Heart right ventricle (tissue), 16 donors: ENCODE data around the gene PTBP2. TPM values are rescaled to one million over a fixed set of nuclear protein-coding genes. Genes with fewer than 3 reads are reported as not detected.

Experiments used
- ATAC-seq, 8 donors: fragments of 200-7000 bp; cut with Tn5 transposase; one replicate each; pipeline ENCODE4 v1.9.1; 2020; ENCODE audit warnings: mild to moderate bottlenecking in 8 of 8, moderate library complexity in 8 of 8, moderate number of reproducible peaks in 1 of 8
- DNase-seq, 2 donors: peaks; one replicate each; pipeline ENCODE4 v3.0.0-alpha.2; 2020
- H3K27ac ChIP-seq, 10 donors: fragments of 200-600 bp; sonication (generic) in 2 of 10; one replicate each; pipeline versions ENCODE4 v1.5.0 to v1.8.0; 2020 to 2022; ENCODE audit warnings: mild to moderate bottlenecking in 3 of 10
- H3K27me3 ChIP-seq, 7 donors: fragments of 200-600 bp; one replicate each; pipeline ENCODE4 v1.8.0; 2021 to 2022; ENCODE audit warnings: mild to moderate bottlenecking in 2 of 7
- H3K36me3 ChIP-seq, 9 donors: fragments of 200-600 bp; sonication (generic) in 1 of 9; one replicate each; pipeline versions ENCODE4 v1.5.0 to v1.8.0; 2020 to 2022; ENCODE audit warnings: mild to moderate bottlenecking in 2 of 9
- H3K4me1 ChIP-seq, 9 donors: fragments of 200-600 bp; sonication (generic) in 1 of 9; one replicate each; pipeline versions ENCODE4 v1.5.0 to v1.8.0; 2020 to 2022; ENCODE audit warnings: mild to moderate bottlenecking in 4 of 9
- H3K4me3 ChIP-seq, 10 donors: fragments of 200-600 bp; sonication (generic) in 2 of 10; one replicate each; pipeline versions ENCODE4 v1.5.0 to v1.8.0; 2020 to 2022; ENCODE audit warnings: mild to moderate bottlenecking in 7 of 10, moderate library complexity in 2 of 10
- H3K9me3 ChIP-seq, 11 donors: fragments of 200-600 bp in 10 of 11; sonication (generic) in 2 of 11; one replicate each; pipeline versions ENCODE4 v1.5.0 to v1.8.0; 2013 to 2022; ENCODE audit warnings: mild to moderate bottlenecking in 2 of 11, control low read depth in 1 of 11, moderate library complexity in 1 of 11
- CTCF ChIP-seq, 9 donors: fragments of 200-600 bp; sonication (generic) in 2 of 9; IDR thresholded peaks; one replicate each; pipeline versions ENCODE4 v1.5.0 to v1.8.0; 2021 to 2022; ENCODE audit warnings: antibody characterized with exemption in 9 of 9, mild to moderate bottlenecking in 5 of 9, moderate library complexity in 1 of 9
- WGBS, 2 donors: extraction: QIAGEN DNeasy Blood & Tissue Kit; methylation state at CpG; one replicate each; pipeline ENCODE4 v1.1.7; 2013; ENCODE audit warnings: inconsistent platforms in 1 of 2; 5-methylcytosine and 5-hydroxymethylcytosine counted together
- intact Hi-C, 10 donors: fragments of 100-400 bp; cut with DNase I; formaldehyde crosslinking; loops; one replicate each; pipeline versions ENCODE4 v1.11.1 to v1.14.2; 2022
- polyA plus RNA-seq, 2 donors: library from polyadenylated mRNA; stranded (reverse); fragments of 200-250 nt; gene quantifications; one replicate each; pipeline ENCODE4 v1.2.3, GENCODE V29; 2013
- total RNA-seq, 10 donors: library from RNA; stranded (reverse); fragmentation: NEBNext Ultra II Directional in 3 of 10; extraction: Animal tissue kit (Norgen Biotek cat#: 25700) in 3 of 10; gene quantifications; one replicate each; pipeline versions ENCODE4 v1.2.1 to v1.2.4, GENCODE V29; 2021 to 2023
- donor health status: Arrhythmogenic right ventricular cardiomyopathy.
- donor health status: ischemic (EF 13 %, LVEDD 7.1; RV severe dilation, severe dysfunction).
- donor health status: healthy with polysubstance abuse.
- donor health status: DM: no; HTN: yes; CAD: no.
- donor health status: DM: no; HTN: no; CAD: no.
- donor health status: ischemic (EF 25% LVEDD 6.9; RV normal size, moderate dysfunction).
- donor health status: ischemic (EF 25% LVEDD 5.7; RV mildly dilated, moderate dysfunction).
- donor health status: healthy.
- donor health status: DM: yes; HTN: yes; CAD: no.
- donor health status: Ischemic cardiomyopathy.
- donor health status: ischemic (EF 35%, LVEDD 5.7; RV mildly dilated, moderate dysfunction).
- donor health status: nonischemic (EF 11% LVEDD 7.7; RV severe dilation, severe dysfunction).
- donor health status: DM: yes; HTN: yes; CAD: no.
- donor health status: PGD.
- donor health status: ischemic (EF 29% LVEDD 5.4; RV normal size, mild dysfunction).
- donor health status: nonischemic (EF 23%, LVEDD 6.1; RV moderate dilation, normal function).

Gene PTBP2
- total and polyA plus RNA-seq, 12 donors = 4.9 to 29.3 (median 12.5) TPM

- Histone ChIP-seq H3K36me3 (peaks cover 0 to 70% (median 15%) of the 10 kb centered on the region in 9 donors), H3K9me3 (no peaks in the 10 kb centered on the region), H3K4me1 (peaks cover 0 to 25% (median 10%) of the 10 kb centered on the region in 9 donors), H3K27me3 (no peaks in the 10 kb centered on the region), H3K4me3 (no peak overlapping the region), H3K27ac (no peak overlapping the region)
- DNase-seq = no peak
- ATAC-seq = no peak
- WGBS, 2 donors = 41 to 47% methylated on average over 2 of the region's 2 CpGs
- TF ChIP-seq CTCF (IDR thresholded peaks at IDR 0.05) = no peak
- intact Hi-C loops = loop anchor here in 2 of 10 donors (10.0 kb wide), 1 partner anchor 83 kb away; the partner anchor contains the start of gene PTBP2 (in 2 of the 2)
Measured at GRCh38 chr1:96808191-96808590, 86.6 kb downstream of the PTBP2 start.

GRCh38 chr1:96815914-96816313, 94.3 kb downstream of the PTBP2 start:
- H3K36me3 ChIP-seq = peaks cover 0 to 58% (median 15%) of the 10 kb centered on the region in 9 donors
- no peak for TF ChIP-seq CTCF (IDR thresholded peaks at IDR 0.05)
- H3K27ac ChIP-seq = no peak overlapping the region
- H3K4me1 ChIP-seq = peaks cover 0 to 4% (median 0%) of the 10 kb centered on the region in 9 donors
- H3K9me3 ChIP-seq = no peaks in the 10 kb centered on the region
- intact Hi-C loops = loop anchor here in 1 of 10 donors (10.0 kb wide), 1 partner anchor 91 kb away; the partner anchor contains the start of gene PTBP2
- ATAC-seq = no peak
- H3K27me3 ChIP-seq = no peaks in the 10 kb centered on the region
- DNase-seq = no peak
- H3K4me3 ChIP-seq = no peak overlapping the region
- WGBS, 2 donors = 93 to 100% methylated on average over 1 of the region's 1 CpG

GRCh38 chr1:96820107-96820506, 98.5 kb downstream of the PTBP2 start:
- ATAC-seq (no peak), DNase-seq (no peak)
- H3K36me3 ChIP-seq = peaks cover 0 to 41% (median 0%) of the 10 kb centered on the region in 9 donors
- H3K4me3 ChIP-seq = no peak overlapping the region
- no peaks in the 10 kb centered on the region for H3K27me3 ChIP-seq
- TF ChIP-seq CTCF (IDR thresholded peaks at IDR 0.05) = no peak
- intact Hi-C loops = no loop called here
- WGBS, 2 donors = 23 to 45% methylated on average over 1 of the region's 1 CpG
- H3K4me1 ChIP-seq = peaks cover 0 to 4% (median 0%) of the 10 kb centered on the region in 9 donors
- H3K27ac ChIP-seq = no peak overlapping the region
- H3K9me3 ChIP-seq = no peaks in the 10 kb centered on the region

GRCh38 chr1:96820671-96821070, 99.1 kb downstream of the PTBP2 start:
- Histone ChIP-seq H3K36me3 (peaks cover 0 to 35% (median 0%) of the 10 kb centered on the region in 9 donors), H3K27me3 (no peaks in the 10 kb centered on the region), H3K4me3 (no peak overlapping the region), H3K4me1 (peaks cover 0 to 5% (median 0%) of the 10 kb centered on the region in 9 donors), H3K9me3 (no peaks in the 10 kb centered on the region), H3K27ac (no peak overlapping the region)
- no peak for ATAC-seq
- intact Hi-C loops = no loop called here
- 97 to 98% methylated on average over 1 of the region's 1 CpG for WGBS, 2 donors
- no peak for DNase-seq
- TF ChIP-seq CTCF (IDR thresholded peaks at IDR 0.05) = no peak
